22Rv1 (cell line): ENCODE data around the gene KDM5C.
A peak's percentile ranks its signal among the peaks of the same experiment; 100 is the strongest.

Source experiments
- H3K27ac ChIP-seq: fragments of 450-650 bp; 2 replicates; pipeline ENCODE4 v1.5.1; 2017
- CTCF ChIP-seq: fragments of 450-650 bp; IDR thresholded peaks from 2 replicates; pipeline ENCODE4 v1.5.1; 2017; ENCODE audit warnings: mild to moderate bottlenecking
- ZFX ChIP-seq: fragments of 450-650 bp; IDR thresholded peaks from 2 replicates; pipeline ENCODE4 v1.6.1; 2017; ENCODE audit warnings: antibody characterized with exemption, borderline replicate concordance

The KDM5C gene

GRCh38 chrX:53224860-53225797 lies at the start of gene KDM5C:
KDM5C (minus strand) TSS chrX:53225207; CDS start chrX:53224889, 318 bp downstream.
- peak within 1 kb of the TSS; percentile 87 for H3K27ac ChIP-seq
- TF ChIP-seq ZFX (no peak), CTCF (no peak)

- no peak for TF ChIP-seq CTCF
- no peak for TF ChIP-seq ZFX
Observed at GRCh38 chrX:53272808-53273337, 47.9 kb upstream of the KDM5C start.

GRCh38 chrX:53269536-53270107 lies 44.6 kb upstream of the KDM5C start:
- no peak for TF ChIP-seq CTCF
- no peak for TF ChIP-seq ZFX
- H3K27ac ChIP-seq: peak overlapping the region; percentile 62

More at GRCh38 chrX:53272808-53273337, 47.9 kb upstream of the KDM5C start:
- H3K27ac ChIP-seq: peak overlapping the region; percentile 62

- peak overlapping the region; percentile 62 for H3K27ac ChIP-seq
- TF ChIP-seq CTCF (no peak), ZFX (no peak)
Observed at GRCh38 chrX:53268173-53268572, 43.2 kb upstream of the KDM5C start.

- TF ChIP-seq ZFX (no peak), CTCF (no peak)
- peak overlapping the region; percentile 62 for H3K27ac ChIP-seq
Observed at GRCh38 chrX:53266914-53267313, 41.9 kb upstream of the KDM5C start.

GRCh38 chrX:53265771-53266574 lies 41.0 kb upstream of the KDM5C start:
- peak overlapping the region; percentile 62 for H3K27ac ChIP-seq
- no peak for TF ChIP-seq CTCF
- no peak for TF ChIP-seq ZFX
